ENCODE results near the gene MPO. TPM values are rescaled to one million over a fixed set of nuclear protein-coding genes. Genes with fewer than 3 reads are reported as not detected.
A peak's percentile ranks its signal among the peaks of the same experiment; 100 is the strongest.

Gene MPO
- total and polyA plus RNA-seq, 9 of the 15 experiments (the other 6 are each of a cell fraction or from before 2014, with no cell fraction given), result 0.04 to 0.47 (median 0.39) TPM; not detected in 6

DNA sequence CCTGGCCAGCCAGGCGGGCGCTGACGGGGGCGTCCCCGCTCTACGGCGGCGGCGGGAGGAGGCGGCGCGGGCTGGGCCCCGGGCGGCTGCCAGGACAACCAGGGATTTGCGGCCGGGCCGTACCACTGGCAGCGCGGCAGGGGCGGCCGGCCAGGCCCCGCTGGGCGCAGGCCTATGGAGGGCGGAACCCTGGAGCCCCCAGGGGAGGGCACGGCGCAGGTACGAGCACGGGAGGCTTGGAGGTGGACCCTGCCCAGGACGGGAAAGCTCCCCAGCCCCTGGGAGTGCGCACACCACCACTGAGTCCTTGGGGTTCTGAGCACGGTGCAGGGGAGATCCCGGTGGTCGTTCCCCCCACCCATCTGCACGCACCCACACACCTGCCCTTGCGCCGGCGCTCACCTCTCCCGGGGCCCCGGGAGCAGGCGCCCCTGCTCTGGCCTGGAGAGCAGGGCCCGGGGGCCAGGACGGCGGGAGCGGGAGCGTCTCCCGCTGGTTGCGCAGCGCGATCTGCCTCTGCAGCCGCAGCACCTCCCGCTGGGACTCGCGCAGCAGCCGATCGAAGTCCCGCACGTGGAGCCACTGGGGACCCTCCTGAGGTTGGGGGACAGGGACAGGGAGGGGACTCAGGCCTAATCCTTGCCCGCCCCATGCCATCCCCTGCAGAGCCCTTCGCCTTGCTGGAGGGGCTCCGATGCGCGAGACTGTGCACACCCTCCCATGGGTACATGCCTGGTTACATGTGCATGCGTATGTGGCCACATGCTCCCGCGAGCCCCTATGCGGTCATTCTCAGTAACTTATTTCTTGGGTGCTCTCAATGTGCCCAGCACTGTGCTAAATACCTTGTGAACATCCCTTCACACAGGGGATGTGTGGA lies 43.9 kb upstream of the MPO start (continued):
- TF ChIP-seq, protein P1, sequence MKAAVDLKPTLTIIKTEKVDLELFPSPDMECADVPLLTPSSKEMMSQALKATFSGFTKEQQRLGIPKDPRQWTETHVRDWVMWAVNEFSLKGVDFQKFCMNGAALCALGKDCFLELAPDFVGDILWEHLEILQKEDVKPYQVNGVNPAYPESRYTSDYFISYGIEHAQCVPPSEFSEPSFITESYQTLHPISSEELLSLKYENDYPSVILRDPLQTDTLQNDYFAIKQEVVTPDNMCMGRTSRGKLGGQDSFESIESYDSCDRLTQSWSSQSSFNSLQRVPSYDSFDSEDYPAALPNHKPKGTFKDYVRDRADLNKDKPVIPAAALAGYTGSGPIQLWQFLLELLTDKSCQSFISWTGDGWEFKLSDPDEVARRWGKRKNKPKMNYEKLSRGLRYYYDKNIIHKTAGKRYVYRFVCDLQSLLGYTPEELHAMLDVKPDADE (conservative IDR thresholded peaks at IDR 0.05; ENCODE audit: control insufficient read depth, low read depth, low read length), result 0 out of 2 replicates have a peak, but pooled peaks have one; percentile 26
- no peak for TF ChIP-seq ZZZ3 (IDR thresholded peaks at IDR 0.05)
- TF ChIP-seq SMARCC2 (IDR thresholded peaks at IDR 0.05; ENCODE audit: low read depth), result no peak
- TF ChIP-seq SP2 (IDR thresholded peaks at IDR 0.05; ENCODE audit: extremely low read depth, low read depth, low read length, poor library complexity, severe bottlenecking), result no peak
- TF ChIP-seq VEZF1 (CRISPR knock-in tag; IDR thresholded peaks at IDR 0.05), result no peak
- no peak for TF ChIP-seq PKNOX1 (IDR thresholded peaks at IDR 0.05)
- TF ChIP-seq ZKSCAN1 (IDR thresholded peaks at IDR 0.05; ENCODE audit: low read depth, low read length), result no peak
- TF ChIP-seq, protein P2, sequence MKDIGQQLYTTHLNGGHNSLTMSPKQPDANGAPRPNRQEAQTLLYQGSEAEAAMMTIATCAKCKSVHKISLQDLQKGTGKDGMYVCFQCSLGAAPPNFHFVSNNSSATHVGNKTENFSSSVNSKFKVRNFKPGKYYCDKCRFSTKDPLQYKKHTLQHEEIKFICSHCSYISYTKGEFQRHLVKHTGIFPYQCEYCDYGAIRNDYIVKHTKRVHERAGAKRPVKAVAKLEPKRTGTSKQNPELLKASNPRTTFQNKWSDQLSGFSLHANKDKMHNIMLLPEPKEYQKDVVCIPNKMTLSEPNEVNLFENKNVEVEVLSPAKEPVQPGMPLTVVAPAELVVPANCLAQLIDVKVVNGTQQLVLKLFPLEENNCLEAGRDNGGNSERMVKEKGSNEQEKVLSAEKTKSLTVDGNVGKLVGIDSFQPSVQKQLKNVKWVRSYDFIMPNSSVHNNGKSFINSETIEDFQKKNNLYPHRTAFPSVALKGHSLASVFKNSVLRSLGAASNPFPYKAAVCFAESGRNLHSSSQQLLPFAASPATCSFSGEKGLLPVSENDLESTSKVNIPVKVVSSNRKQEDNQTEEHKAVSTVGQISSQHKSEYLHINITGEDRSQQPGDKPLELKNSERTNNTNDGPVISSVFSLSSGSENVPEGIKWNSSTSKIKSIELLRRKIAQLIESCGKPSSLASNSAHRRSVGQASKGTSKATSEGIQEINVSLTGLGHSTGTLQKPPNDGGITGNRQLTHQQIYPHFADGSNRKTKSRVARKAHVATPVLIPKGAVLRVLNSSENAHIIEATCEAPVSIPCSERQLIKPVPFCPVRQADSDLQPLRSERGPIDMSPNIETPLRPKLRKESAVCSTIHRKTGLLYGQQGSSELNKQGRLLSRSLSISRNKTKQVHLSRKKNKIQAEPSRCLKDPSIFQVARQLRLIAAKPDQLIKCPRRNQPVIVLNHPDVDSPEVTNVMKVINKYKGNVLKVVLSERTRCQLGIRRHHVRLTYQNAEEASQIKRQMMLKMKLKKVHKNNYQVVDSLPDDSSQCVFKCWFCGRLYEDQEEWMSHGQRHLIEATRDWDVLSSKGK (CRISPR knock-in tag; IDR thresholded peaks at IDR 0.05), result no peak
- TF ChIP-seq, protein P3, sequence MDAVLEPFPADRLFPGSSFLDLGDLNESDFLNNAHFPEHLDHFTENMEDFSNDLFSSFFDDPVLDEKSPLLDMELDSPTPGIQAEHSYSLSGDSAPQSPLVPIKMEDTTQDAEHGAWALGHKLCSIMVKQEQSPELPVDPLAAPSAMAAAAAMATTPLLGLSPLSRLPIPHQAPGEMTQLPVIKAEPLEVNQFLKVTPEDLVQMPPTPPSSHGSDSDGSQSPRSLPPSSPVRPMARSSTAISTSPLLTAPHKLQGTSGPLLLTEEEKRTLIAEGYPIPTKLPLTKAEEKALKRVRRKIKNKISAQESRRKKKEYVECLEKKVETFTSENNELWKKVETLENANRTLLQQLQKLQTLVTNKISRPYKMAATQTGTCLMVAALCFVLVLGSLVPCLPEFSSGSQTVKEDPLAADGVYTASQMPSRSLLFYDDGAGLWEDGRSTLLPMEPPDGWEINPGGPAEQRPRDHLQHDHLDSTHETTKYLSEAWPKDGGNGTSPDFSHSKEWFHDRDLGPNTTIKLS (IDR thresholded peaks at IDR 0.05; ENCODE audit: borderline replicate concordance, low read depth), result no peak
- TF ChIP-seq KDM1A (IDR thresholded peaks at IDR 0.05), result no peak
- no peak for TF ChIP-seq PHTF2 (CRISPR knock-in tag; IDR thresholded peaks at IDR 0.05)
- 0 out of 2 replicates have a peak, but pooled peaks have one; percentile 61 for TF ChIP-seq MAX (CRISPR knock-in tag; IDR thresholded peaks at IDR 0.05)
